ENCODE results near the gene RAD51C.
"Not testable (repeated sequence)": the region's sequence is repeated elsewhere in the genome, so short reads cannot be mapped to it uniquely, and the experiment has no call there.

DNA sequence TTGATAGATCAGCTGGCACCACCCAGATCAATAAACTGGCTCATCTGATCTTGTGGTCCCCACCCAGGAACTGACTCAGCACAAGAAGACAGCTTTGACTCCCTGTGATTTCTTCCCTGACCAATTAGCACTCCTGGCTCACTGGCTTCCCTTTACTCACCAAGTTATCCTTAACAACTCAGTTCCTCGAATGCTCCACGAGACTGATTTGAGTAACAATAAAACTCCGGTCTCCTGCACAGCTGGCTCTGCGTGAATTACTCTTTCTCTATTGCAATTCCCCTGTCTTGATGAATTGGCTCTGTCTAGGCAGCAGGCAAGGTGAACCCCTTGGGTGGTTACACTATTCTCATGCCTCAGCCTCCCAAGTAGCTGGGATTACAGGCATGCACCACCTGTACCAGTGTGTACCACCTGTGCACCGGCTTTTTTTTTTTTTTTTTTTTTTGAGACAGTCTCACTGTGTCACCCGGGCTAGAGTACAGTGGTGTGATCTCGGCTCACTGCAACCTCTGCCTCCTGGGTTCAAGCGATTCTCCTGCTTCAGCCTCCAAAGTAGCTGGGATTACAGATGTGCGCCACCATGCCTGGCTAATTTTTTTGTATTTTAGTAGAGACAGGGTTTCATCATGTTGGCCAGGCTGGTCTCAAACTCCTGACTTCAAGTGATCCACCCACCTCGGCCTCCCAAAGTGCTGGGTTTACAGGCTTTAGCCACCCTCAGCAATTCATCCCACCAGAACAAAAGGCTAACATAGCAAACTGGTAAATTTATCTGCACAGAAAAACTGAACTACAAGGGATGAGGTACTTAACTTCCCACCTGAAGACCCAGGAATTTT is 34.2 kb upstream of the RAD51C start:
- TF ChIP-seq POLR2A, POLR2AphosphoS5 (IDR thresholded peaks at IDR 0.05): not testable (repeated sequence)
- TF ChIP-seq, protein P1, sequence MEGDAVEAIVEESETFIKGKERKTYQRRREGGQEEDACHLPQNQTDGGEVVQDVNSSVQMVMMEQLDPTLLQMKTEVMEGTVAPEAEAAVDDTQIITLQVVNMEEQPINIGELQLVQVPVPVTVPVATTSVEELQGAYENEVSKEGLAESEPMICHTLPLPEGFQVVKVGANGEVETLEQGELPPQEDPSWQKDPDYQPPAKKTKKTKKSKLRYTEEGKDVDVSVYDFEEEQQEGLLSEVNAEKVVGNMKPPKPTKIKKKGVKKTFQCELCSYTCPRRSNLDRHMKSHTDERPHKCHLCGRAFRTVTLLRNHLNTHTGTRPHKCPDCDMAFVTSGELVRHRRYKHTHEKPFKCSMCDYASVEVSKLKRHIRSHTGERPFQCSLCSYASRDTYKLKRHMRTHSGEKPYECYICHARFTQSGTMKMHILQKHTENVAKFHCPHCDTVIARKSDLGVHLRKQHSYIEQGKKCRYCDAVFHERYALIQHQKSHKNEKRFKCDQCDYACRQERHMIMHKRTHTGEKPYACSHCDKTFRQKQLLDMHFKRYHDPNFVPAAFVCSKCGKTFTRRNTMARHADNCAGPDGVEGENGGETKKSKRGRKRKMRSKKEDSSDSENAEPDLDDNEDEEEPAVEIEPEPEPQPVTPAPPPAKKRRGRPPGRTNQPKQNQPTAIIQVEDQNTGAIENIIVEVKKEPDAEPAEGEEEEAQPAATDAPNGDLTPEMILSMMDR (IDR thresholded peaks at IDR 0.05): not testable (repeated sequence)

Measured in prostate gland (tissue), 2 donors.